K562 (cell line): ENCODE data around the gene SPPL2C. TPM values are rescaled to one million over a fixed set of nuclear protein-coding genes. Genes with fewer than 3 reads are reported as not detected.

ENCODE experiments used
- ATAC-seq: fragments of 200-7000 bp; cut with Tn5 transposase; 3 replicates; pipeline ENCODE4 v1.9.1; 2020; ENCODE audit warnings: moderate library complexity
- BruUV-seq: library from RNA; stranded (reverse); fragments of 400-500 nt; replicated peaks from 2 replicates; lab custom pipeline; 2021; lab: Mats Ljungman, UMichigan
- CTCF ChIA-PET: fragments of 300-600 bp; formaldehyde crosslinking; extraction: SDS; loops from one replicate; lab custom pipeline; 2021; ENCODE audit warnings: low intra/inter-chr PET ratio; lab: Yijun Ruan, JAX
- POLR2A ChIA-PET: fragments of 300-600, 350-650 bp; sonication (Branson Sonifier 250); formaldehyde crosslinking; extraction: SDS; loops from one replicate; lab custom pipeline; 2021; ENCODE audit warnings: antibody characterized with exemption, inconsistent platforms; lab: Yijun Ruan, JAX
- DNase-seq, 4 experiments: peaks; one replicate each; pipeline versions ENCODE4 v3.0.0 to v3.0.0-alpha.2; 2011 to 2018; ENCODE audit warnings: low spot score in 3 of 4, mixed read lengths in 3 of 4; ENCODE audit errors: extremely low read depth in 1 of 4
- FAIRE-seq: peaks from 2 replicates; lab custom pipeline; 2011; peaks lifted over from hg19 to GRCh38; lab: Jason Lieb, UNC
- H2AFZ ChIP-seq: 2 replicates; pipeline ENCODE4 v1.6.0; 2011; ENCODE audit warnings: low read depth, low read length, control low read depth, inconsistent platforms
- H3K27ac ChIP-seq: fragments of 200-600 bp; 3 replicates; pipeline ENCODE4 v1.8.0; 2011; ENCODE audit warnings: low read depth, mild to moderate bottlenecking, control low read depth, inconsistent platforms, low read length, moderate library complexity, mixed read lengths; ENCODE audit errors: extremely low read depth
- H3K27me3 ChIP-seq, 2 experiments: fragments of 300-600 bp in 1 of 2; 2 replicates in 1 of 2; 3 replicates in 1 of 2; pipeline versions ENCODE4 v1.6.0 to v1.8.0; 2011; ENCODE audit warnings: inconsistent platforms in 2 of 2, low read length in 2 of 2, mild to moderate bottlenecking in 1 of 2, mixed read lengths in 1 of 2, moderate library complexity in 1 of 2; ENCODE audit not compliant: control insufficient read depth in 2 of 2, insufficient read depth in 2 of 2
- H3K36me3 ChIP-seq: fragments of 300-600 bp; 3 replicates; pipeline ENCODE4 v1.8.0; 2011; ENCODE audit warnings: mild to moderate bottlenecking, low read length, inconsistent platforms; ENCODE audit not compliant: control insufficient read depth, insufficient read depth
- H3K4me1 ChIP-seq, 2 experiments: fragments of 200-600 bp in 1 of 2; replicated peaks in 1 of 2; 2 replicates in 1 of 2; 3 replicates in 1 of 2; pipeline versions ENCODE4 v1.5.1 to v1.8.0; 2011; ENCODE audit warnings: inconsistent platforms in 2 of 2, low read length in 2 of 2, mild to moderate bottlenecking in 1 of 2, mixed read lengths in 1 of 2, moderate library complexity in 1 of 2; ENCODE audit not compliant: control insufficient read depth in 2 of 2, insufficient read depth in 2 of 2
- H3K4me2 ChIP-seq: 2 replicates; pipeline ENCODE4 v1.6.1; 2011; ENCODE audit warnings: low read length, control low read depth, inconsistent platforms, mixed read lengths; ENCODE audit not compliant: insufficient read depth
- H3K4me3 ChIP-seq: fragments of 200-600 bp; sonication (generic), shearing (Covaris generic); 2 replicates; pipeline ENCODE4 v1.5.1; 2016; ENCODE audit warnings: control low read depth, inconsistent platforms
- H3K79me2 ChIP-seq: fragments of 200-600 bp; 3 replicates; pipeline ENCODE4 v1.8.0; 2011; ENCODE audit warnings: low read length, inconsistent platforms; ENCODE audit not compliant: control insufficient read depth, insufficient read depth
- H3K9ac ChIP-seq, 2 experiments: 2 replicates each; pipeline versions ENCODE4 v1.6.0 to v1.6.1; 2011; ENCODE audit warnings: low read depth in 2 of 2, low read length in 2 of 2, control low read depth in 1 of 2, inconsistent platforms in 1 of 2, mild to moderate bottlenecking in 1 of 2, mixed read lengths in 1 of 2; ENCODE audit not compliant: insufficient read depth in 1 of 2
- H3K9me1 ChIP-seq: one replicate; pipeline ENCODE4 v1.6.0; 2011; ENCODE audit warnings: inconsistent platforms, mild to moderate bottlenecking, low read length, moderate library complexity; ENCODE audit not compliant: control insufficient read depth, insufficient read depth
- H3K9me3 ChIP-seq: replicated peaks from 2 replicates; pipeline ENCODE4 v1.5.1; 2011; ENCODE audit warnings: low read depth, low read length, inconsistent platforms; ENCODE audit not compliant: control insufficient read depth, insufficient read depth
- H4K20me1 ChIP-seq: replicated peaks from 2 replicates; pipeline ENCODE4 v1.6.1; 2011; ENCODE audit warnings: low read length, inconsistent platforms, mixed read lengths; ENCODE audit not compliant: control insufficient read depth, insufficient read depth
- PURB ChIP-seq: sonication (generic); formaldehyde crosslinking; IDR thresholded peaks from 2 replicates; pipeline ENCODE4 v1.9.0; 2021; ENCODE audit warnings: low read depth, mild to moderate bottlenecking, missing genetic modification reagents
- ZFP30 ChIP-seq: fragments of 250-450 bp; sonication (Bioruptor Pico); IDR thresholded peaks from 2 replicates; pipeline ENCODE4 v1.8.0; 2022; ENCODE audit warnings: moderate library complexity, mild to moderate bottlenecking, inconsistent platforms, borderline replicate concordance
- ZKSCAN1 ChIP-seq: fragments of 150-350 bp; IDR thresholded peaks from 2 replicates; pipeline ENCODE4 v1.6.1; 2016; ENCODE audit warnings: low read depth, low read length
- WGBS: fragments of 100-300 bp; shearing (Covaris generic); methylation state at CpG from one replicate; pipeline ENCODE4 v1.1.6; 2016; ENCODE audit warnings: low coverage, mixed read lengths; ENCODE audit not compliant: insufficient coverage; ENCODE audit errors: missing lambda C conversion rate; 5-methylcytosine and 5-hydroxymethylcytosine counted together
- in situ Hi-C: fragments of 300-500 bp; cut with MboI; formaldehyde crosslinking; loops from 4 replicates; pipeline ENCODE4 v1.15.0; 2018; ENCODE audit warnings: inconsistent platforms, mixed read lengths
- intact Hi-C: fragments of 100-400 bp; cut with micrococcal nuclease; formaldehyde crosslinking; loops from 2 replicates; pipeline ENCODE4 v1.14.2; 2022
- polyA plus RNA-seq, 8 experiments: library from polyadenylated mRNA; depleted of rRNA in 4 of 8; stranded (reverse) in 5 of 8; unstranded in 3 of 8; fragments of >200 nt; fragmentation: Nextera tagmentation in 2 of 8; fragmentation: Illumina TruSeq in 1 of 8; extraction: Ambion mirVana in 2 of 8; extraction: Trizol in 1 of 8; gene quantifications; 2 replicates each; pipeline versions ENCODE4 v1.2.1 to v1.2.3, GENCODE V29; 2011 to 2014; ENCODE audit warnings: inconsistent platforms in 1 of 8, missing spikeins in 1 of 8
- total RNA-seq, 7 experiments: library from RNA; depleted of rRNA in 6 of 7; stranded (reverse); fragments of >200 nt in 6 of 7; fragmentation: Illumina TruSeq in 2 of 7; extraction: Trizol in 2 of 7; gene quantifications; 2 replicates each; pipeline versions ENCODE4 v1.2.1 to v1.2.3, GENCODE V29; 2011 to 2021; ENCODE audit warnings: low replicate concordance in 1 of 7
- TF ChIP-seq, protein P1 (sequence below): sonication (generic); formaldehyde crosslinking; IDR thresholded peaks from 2 replicates; pipeline ENCODE4 v1.8.0; 2022; ENCODE audit warnings: missing genetic modification reagents, mild to moderate bottlenecking, borderline replicate concordance
- TF ChIP-seq, protein P2 (sequence below): sonication (generic); formaldehyde crosslinking; IDR thresholded peaks from 2 replicates; pipeline ENCODE4 v1.8.1; 2023; ENCODE audit warnings: mild to moderate bottlenecking, missing genetic modification reagents
- TF ChIP-seq, protein P3 (sequence below): fragments of 450-650 bp; IDR thresholded peaks from 2 replicates; pipeline ENCODE4 v1.6.1; 2018; ENCODE audit warnings: mild to moderate bottlenecking, low read depth; ENCODE audit not compliant: partially characterized antibody

Gene SPPL2C
- total and polyA plus RNA-seq, 9 of the 15 experiments (the other 6 are each of a cell fraction or from before 2014, with no cell fraction given): not detected

- TF ChIP-seq ZKSCAN1: peak; percentile 74
- TF ChIP-seq ZFP30: no peak
- no peaks in the 10 kb centered on the region for H3K9me1 ChIP-seq
- H3K4me2 ChIP-seq: no peak overlapping the region
- DNase-seq: no peak
- no peaks in the 10 kb centered on the region for H3K9me3 ChIP-seq
- H3K36me3 ChIP-seq: no peaks in the 10 kb centered on the region
- peaks cover 0 to 13% of the 10 kb centered on the region in 2 experiments; a peak in 2 of 5 replicates for H3K4me1 ChIP-seq
- no peak overlapping the region for H2AFZ ChIP-seq
- ChIA-PET POLR2A (no interaction called here), CTCF (no interaction called here)
- H3K27me3 ChIP-seq: peaks cover 6 to 50% of the 10 kb centered on the region in 2 experiments; a peak in 3 of 5 replicates
- intact Hi-C loops (loop anchor here (10.0 kb wide), 1 partner anchor 456 kb away; no protein-coding TSS in a partner anchor), in situ Hi-C loops (no loop called here)
- H3K79me2 ChIP-seq: no peaks in the 10 kb centered on the region
- ATAC-seq: no peak
- H3K9ac ChIP-seq: no peak overlapping the region
- WGBS: 4% methylated on average over 5 of the region's 5 CpGs
- H3K27ac ChIP-seq: no peak overlapping the region
- no peaks in the 10 kb centered on the region for H4K20me1 ChIP-seq
- H3K4me3 ChIP-seq: no peak overlapping the region
- BruUV-seq: no TSS peak
- no peak for FAIRE-seq
Measured at GRCh38 chr17:45850468-45850867, 5.8 kb downstream of the SPPL2C start.

- in situ Hi-C loops: no loop called here
- H3K4me1 ChIP-seq: peaks cover 0 to 13% of the 10 kb centered on the region in 2 experiments; a peak in 2 of 5 replicates
- H3K9me1 ChIP-seq: no peaks in the 10 kb centered on the region
- H2AFZ ChIP-seq: no peak overlapping the region
- H3K27me3 ChIP-seq: peaks cover 2 to 44% of the 10 kb centered on the region in 2 experiments; a peak in 2 of 5 replicates
- DNase-seq (no peak), ATAC-seq (no peak), FAIRE-seq (no peak)
- H4K20me1 ChIP-seq: no peaks in the 10 kb centered on the region
- no peak overlapping the region for H3K4me2 ChIP-seq
- H3K9ac ChIP-seq: no peak overlapping the region
- ChIA-PET CTCF (interaction anchor here (1.1 kb wide), 1 partner anchor 211 kb away, joined by 4 read pairs; no protein-coding TSS in a partner anchor), POLR2A (interaction anchor here (0.6 to 1.5 kb wide), 2 partner anchors 16 to 1057 kb away, joined by 4 to 5 read pairs; no protein-coding TSS in a partner anchor)
- H3K79me2 ChIP-seq: no peaks in the 10 kb centered on the region
- WGBS: 3% methylated on average over 6 of the region's 6 CpGs
- H3K27ac ChIP-seq: no peak overlapping the region
- no peaks in the 10 kb centered on the region for H3K9me3 ChIP-seq
- intact Hi-C loops: loop anchor here (10.0 kb wide), 1 partner anchor 456 kb away; no protein-coding TSS in a partner anchor
- no peaks in the 10 kb centered on the region for H3K36me3 ChIP-seq
- H3K4me3 ChIP-seq: no peak overlapping the region
- no TSS peak for BruUV-seq
- TF ChIP-seq PURB (CRISPR knock-in tag): no peak
- TF ChIP-seq, protein P1, sequence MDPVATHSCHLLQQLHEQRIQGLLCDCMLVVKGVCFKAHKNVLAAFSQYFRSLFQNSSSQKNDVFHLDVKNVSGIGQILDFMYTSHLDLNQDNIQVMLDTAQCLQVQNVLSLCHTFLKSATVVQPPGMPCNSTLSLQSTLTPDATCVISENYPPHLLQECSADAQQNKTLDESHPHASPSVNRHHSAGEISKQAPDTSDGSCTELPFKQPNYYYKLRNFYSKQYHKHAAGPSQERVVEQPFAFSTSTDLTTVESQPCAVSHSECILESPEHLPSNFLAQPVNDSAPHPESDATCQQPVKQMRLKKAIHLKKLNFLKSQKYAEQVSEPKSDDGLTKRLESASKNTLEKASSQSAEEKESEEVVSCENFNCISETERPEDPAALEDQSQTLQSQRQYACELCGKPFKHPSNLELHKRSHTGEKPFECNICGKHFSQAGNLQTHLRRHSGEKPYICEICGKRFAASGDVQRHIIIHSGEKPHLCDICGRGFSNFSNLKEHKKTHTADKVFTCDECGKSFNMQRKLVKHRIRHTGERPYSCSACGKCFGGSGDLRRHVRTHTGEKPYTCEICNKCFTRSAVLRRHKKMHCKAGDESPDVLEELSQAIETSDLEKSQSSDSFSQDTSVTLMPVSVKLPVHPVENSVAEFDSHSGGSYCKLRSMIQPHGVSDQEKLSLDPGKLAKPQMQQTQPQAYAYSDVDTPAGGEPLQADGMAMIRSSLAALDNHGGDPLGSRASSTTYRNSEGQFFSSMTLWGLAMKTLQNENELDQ (CRISPR knock-in tag): no peak
- TF ChIP-seq, protein P2, sequence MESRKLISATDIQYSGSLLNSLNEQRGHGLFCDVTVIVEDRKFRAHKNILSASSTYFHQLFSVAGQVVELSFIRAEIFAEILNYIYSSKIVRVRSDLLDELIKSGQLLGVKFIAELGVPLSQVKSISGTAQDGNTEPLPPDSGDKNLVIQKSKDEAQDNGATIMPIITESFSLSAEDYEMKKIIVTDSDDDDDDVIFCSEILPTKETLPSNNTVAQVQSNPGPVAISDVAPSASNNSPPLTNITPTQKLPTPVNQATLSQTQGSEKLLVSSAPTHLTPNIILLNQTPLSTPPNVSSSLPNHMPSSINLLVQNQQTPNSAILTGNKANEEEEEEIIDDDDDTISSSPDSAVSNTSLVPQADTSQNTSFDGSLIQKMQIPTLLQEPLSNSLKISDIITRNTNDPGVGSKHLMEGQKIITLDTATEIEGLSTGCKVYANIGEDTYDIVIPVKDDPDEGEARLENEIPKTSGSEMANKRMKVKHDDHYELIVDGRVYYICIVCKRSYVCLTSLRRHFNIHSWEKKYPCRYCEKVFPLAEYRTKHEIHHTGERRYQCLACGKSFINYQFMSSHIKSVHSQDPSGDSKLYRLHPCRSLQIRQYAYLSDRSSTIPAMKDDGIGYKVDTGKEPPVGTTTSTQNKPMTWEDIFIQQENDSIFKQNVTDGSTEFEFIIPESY (CRISPR knock-in tag): no peak
- TF ChIP-seq, protein P3, sequence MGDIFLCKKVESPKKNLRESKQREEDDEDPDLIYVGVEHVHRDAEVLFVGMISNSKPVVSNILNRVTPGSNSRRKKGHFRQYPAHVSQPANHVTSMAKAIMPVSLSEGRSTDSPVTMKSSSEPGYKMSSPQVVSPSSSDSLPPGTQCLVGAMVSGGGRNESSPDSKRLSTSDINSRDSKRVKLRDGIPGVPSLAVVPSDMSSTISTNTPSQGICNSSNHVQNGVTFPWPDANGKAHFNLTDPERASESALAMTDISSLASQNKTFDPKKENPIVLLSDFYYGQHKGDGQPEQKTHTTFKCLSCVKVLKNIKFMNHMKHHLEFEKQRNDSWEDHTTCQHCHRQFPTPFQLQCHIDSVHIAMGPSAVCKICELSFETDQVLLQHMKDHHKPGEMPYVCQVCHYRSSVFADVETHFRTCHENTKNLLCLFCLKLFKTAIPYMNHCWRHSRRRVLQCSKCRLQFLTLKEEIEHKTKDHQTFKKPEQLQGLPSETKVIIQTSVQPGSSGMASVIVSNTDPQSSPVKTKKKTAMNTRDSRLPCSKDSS: no peak
Measured at GRCh38 chr17:45851022-45851421, 6.3 kb downstream of the SPPL2C start.
